ENCODE data around the gene PEMT.
A peak's percentile ranks its signal among the peaks of the same experiment; 100 is the strongest.

PEMT gene

GRCh38 chr17:17484451-17484899, 107.0 kb downstream of the PEMT start:
- Histone ChIP-seq H3K27me3 (no peaks in the 10 kb centered on the region), H3K4me2 (peak overlapping the region; percentile 82), H3K27ac (peak overlapping the region; percentile 44), H3K9me3 (peaks cover 4% of the 10 kb centered on the region; the same call in 1 of the 2 replicates), H3K9ac (peak overlapping the region; percentile 57; the same call in 1 of the 2 replicates), H4K20me1 (peaks cover 42% of the 10 kb centered on the region), H3K36me3 (peaks cover 68% of the 10 kb centered on the region), H3K4me3 (no peak overlapping the region), H3K4me1 (peaks cover 76% of the 10 kb centered on the region)
- no peak for TF ChIP-seq Cebpa-rat (IDR thresholded peaks at IDR 0.05)

DNA sequence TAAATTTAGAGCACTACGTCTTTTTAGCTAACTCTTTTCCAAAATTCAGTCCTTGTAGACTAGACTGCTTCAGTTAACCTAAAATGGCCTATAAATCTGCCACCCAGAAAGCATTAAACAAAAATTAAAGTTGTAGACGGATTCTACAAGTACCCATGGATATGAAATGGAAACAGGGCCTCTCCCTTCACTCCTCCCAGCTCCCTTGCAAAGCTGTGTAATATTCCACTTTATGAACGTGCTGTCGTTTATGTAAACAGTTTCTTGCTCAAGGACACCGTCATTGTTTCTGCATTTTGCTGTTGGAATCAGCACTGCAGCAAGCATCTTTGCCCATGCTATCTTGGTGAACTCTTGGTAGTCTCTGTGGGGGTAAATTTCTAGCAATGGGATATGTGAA, 109.6 kb downstream of the PEMT start:
- H3K27ac ChIP-seq, result no peak overlapping the region
- H3K4me1 ChIP-seq, result peaks cover 84% of the 10 kb centered on the region
- peaks cover 53% of the 10 kb centered on the region for H3K36me3 ChIP-seq
- no peaks in the 10 kb centered on the region for H3K27me3 ChIP-seq
- TF ChIP-seq Cebpa-rat (IDR thresholded peaks at IDR 0.05), result no peak
- peak overlapping the region; percentile 0; the same call in 1 of the 2 replicates for H3K4me2 ChIP-seq
- no peak overlapping the region for H3K9ac ChIP-seq
- H3K9me3 ChIP-seq, result peaks cover 4% of the 10 kb centered on the region; the same call in 1 of the 2 replicates
- H4K20me1 ChIP-seq, result peaks cover 42% of the 10 kb centered on the region
- no peak overlapping the region for H3K4me3 ChIP-seq

DNA sequence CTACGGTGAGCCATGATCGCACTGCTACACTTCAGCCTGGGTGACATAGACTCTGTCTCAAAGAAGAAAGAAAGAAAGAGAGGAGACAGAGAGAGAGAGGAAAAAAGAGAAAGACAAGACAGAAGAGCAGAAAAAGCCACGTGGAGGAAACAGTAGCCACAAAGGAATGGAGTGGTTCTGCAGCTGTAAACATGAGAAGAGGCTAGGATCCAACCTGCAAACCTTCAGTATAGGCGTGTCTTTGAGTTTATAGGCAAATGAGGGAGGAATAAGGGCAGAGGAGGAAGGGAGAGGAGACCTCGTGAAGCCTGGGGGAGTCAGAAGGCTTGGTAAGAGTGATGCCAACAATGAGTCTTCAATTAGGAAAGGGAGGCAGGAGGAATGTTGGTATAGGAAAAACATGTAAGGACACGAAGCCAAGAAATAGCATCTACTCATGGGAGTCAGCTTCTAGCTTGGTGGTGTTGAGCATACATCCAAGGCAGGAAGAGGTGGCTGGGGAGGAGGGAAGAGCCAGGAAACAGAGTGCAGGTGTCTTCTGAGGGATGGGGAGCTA, 110.8 kb downstream of the PEMT start:
- H4K20me1 ChIP-seq, result peaks cover 42% of the 10 kb centered on the region
- H3K9ac ChIP-seq, result peak overlapping the region; percentile 17; the same call in 1 of the 2 replicates

DNA sequence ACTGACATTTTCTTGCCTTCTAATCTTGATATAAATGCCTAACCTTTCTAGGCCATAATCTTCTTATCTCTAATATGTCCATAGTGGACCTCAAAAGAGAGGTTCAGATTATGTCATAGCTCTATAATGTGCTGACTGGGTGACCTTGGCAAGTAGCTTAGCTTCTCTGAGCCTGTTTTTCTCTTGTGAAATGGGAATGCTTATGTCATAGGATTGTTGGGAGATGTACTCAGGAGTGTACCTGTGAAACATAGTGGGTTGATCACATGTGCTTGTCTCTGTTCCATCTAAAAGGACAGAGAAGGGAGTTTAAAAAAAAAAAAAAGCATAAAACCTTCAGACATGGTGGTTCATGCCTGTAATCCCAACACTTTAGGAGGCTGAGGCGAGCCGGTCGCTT, 112.3 kb downstream of the PEMT start:
- peaks cover 27% of the 10 kb centered on the region for H3K36me3 ChIP-seq
- peaks cover 32% of the 10 kb centered on the region for H4K20me1 ChIP-seq
- H3K9ac ChIP-seq, result no peak overlapping the region
- TF ChIP-seq Cebpa-rat (IDR thresholded peaks at IDR 0.05), result no peak
- H3K9me3 ChIP-seq, result no peaks in the 10 kb centered on the region
- peaks cover 73% of the 10 kb centered on the region for H3K4me1 ChIP-seq
- no peaks in the 10 kb centered on the region for H3K27me3 ChIP-seq
- peak overlapping the region; percentile 98 for H3K4me2 ChIP-seq
- no peak overlapping the region for H3K27ac ChIP-seq
- H3K4me3 ChIP-seq, result no peak overlapping the region

More for the DNA sequence above, 110.8 kb downstream of the PEMT start:
- Histone ChIP-seq H3K4me3 (no peak overlapping the region), H3K36me3 (peaks cover 42% of the 10 kb centered on the region), H3K4me1 (peaks cover 88% of the 10 kb centered on the region), H3K4me2 (peak overlapping the region; percentile 98), H3K27ac (peak overlapping the region; percentile 49), H3K9me3 (peaks cover 3% of the 10 kb centered on the region; the same call in 1 of the 2 replicates), H3K27me3 (no peaks in the 10 kb centered on the region)
- no peak for TF ChIP-seq Cebpa-rat (IDR thresholded peaks at IDR 0.05)

DNA sequence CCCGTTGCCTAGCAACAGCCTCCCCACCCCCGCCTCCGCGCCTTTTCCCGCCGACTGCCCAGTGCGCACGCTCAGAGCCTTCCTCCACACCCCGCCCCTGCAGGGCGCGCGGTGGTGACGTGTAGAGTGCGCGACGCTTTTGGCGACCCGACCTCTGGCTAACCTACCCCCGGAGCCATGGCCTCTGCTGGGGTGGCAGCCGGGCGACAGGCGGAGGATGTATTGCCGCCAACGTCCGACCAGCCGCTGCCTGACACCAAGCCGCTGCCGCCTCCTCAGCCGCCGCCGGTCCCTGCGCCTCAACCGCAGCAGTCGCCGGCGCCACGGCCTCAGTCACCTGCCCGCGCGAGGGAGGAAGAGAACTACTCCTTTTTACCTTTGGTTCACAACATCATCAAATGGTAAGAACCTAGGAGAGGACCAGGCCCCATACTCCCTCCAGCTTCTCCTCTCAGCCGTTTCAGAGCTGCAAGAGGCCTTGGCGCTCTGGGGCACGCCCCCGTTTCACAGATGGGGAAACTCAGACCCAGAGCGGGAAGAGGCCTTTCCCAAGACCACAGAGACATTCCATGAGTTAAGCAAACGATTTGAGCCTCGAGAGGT, 114.5 kb downstream of the PEMT start, which contains the start of gene MED9:
Gene MED9, plus strand, starts transcription at position 136 of the 603 bp plus-strand sequence. Its CDS starts 42 bp downstream, at position 178.
- Histone ChIP-seq H3K4me2 (peak within 1 kb of the TSS; percentile 98), H3K27ac (peak within 1 kb of the TSS; percentile 86)

DNA sequence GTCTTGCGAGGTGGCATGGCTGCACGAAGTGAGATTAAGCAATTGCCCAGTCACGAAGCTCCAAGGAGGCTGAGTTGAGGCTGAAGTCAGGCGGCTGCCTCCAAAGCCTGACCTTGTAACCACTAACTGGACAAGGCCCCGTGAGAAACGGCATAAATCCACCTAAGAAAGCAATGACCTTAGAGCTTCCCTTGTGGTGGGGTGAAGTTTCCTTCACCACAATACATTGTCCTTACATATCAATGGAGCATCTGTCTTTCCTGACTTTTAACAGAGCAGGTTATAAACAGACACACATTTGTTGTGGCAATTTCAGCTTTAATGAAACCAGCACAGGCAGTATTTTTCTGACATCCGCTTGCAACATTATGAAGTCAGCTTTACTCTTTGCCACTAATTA, 117.2 kb downstream of the PEMT start:
- Histone ChIP-seq H3K36me3 (peaks cover 4% of the 10 kb centered on the region; the same call in 1 of the 2 replicates), H3K9me3 (no peaks in the 10 kb centered on the region), H3K4me3 (no peak overlapping the region), H3K27ac (no peak overlapping the region), H4K20me1 (no peaks in the 10 kb centered on the region), H3K9ac (no peak overlapping the region), H3K27me3 (no peaks in the 10 kb centered on the region), H3K4me2 (no peak overlapping the region), H3K4me1 (peaks cover 25% of the 10 kb centered on the region)
- TF ChIP-seq Cebpa-rat (IDR thresholded peaks at IDR 0.05), result no peak

More for the DNA sequence above, 114.5 kb downstream of the PEMT start, which contains the start of gene MED9:
- Histone ChIP-seq H3K27me3 (no peaks in the 10 kb centered on the region), H3K36me3 (peaks cover 19% of the 10 kb centered on the region), H4K20me1 (peaks cover 14% of the 10 kb centered on the region; the same call in 1 of the 2 replicates), H3K4me1 (peaks cover 51% of the 10 kb centered on the region), H3K4me3 (peak within 1 kb of the TSS; percentile 94), H3K9me3 (no peaks in the 10 kb centered on the region), H3K9ac (peak within 1 kb of the TSS; percentile 93)
- no peak for TF ChIP-seq Cebpa-rat (IDR thresholded peaks at IDR 0.05)

DNA sequence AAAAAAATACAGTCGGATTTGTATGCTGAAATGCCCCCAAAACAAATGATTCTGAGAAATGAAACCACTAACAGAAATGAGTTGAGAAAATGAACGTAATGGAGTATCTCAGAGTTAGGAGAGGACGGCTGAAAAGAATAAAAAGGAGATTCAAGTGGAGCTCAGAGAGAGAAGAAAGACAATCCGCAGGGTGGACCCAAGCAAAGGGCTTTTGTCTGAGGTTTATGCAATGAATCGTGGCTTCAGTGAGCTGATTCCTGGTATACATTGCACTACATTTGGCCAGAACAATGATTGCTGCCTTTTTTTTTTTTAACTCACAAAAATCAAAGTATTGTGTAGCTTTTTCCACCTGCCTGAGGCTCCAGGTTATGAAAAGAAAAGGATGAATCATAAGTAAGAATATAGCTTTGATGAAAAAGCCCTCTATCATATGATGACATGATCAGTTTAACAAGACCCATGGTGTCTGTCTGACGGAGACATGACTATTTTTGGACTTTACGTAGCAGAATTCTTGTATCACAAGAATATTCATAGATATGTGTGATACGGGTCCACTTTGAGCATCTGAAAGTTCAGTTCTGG, 119.1 kb downstream of the PEMT start:
- Histone ChIP-seq H3K4me3 (no peak overlapping the region), H3K9me3 (no peaks in the 10 kb centered on the region), H3K27ac (no peak overlapping the region), H3K27me3 (no peaks in the 10 kb centered on the region), H3K4me2 (no peak overlapping the region), H3K4me1 (peaks cover 6% of the 10 kb centered on the region), H4K20me1 (no peaks in the 10 kb centered on the region), H3K9ac (no peak overlapping the region), H3K36me3 (no peaks in the 10 kb centered on the region)
- no peak for TF ChIP-seq Cebpa-rat (IDR thresholded peaks at IDR 0.05)

DNA sequence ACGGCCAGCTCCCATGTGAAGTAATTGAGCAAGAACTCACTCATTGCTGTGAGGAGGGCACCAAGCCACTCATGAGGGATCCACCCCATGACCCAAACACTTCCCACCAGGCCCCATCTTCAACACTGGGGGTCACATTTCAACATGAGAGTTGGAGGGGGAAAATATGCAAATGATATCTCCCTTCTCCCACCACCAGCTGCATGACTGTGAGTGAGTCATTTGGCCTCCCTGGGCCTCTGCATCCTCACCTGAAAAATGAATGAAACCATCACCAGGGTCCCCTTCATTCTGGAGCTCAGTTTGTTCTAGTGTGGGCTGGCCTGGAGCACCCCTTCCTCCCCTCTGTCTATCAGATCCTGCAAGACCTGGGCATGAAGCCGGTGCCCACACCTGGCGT, 121.5 kb downstream of the PEMT start:
- Histone ChIP-seq H4K20me1 (no peaks in the 10 kb centered on the region), H3K36me3 (no peaks in the 10 kb centered on the region), H3K27me3 (no peaks in the 10 kb centered on the region), H3K27ac (no peak overlapping the region), H3K9me3 (no peaks in the 10 kb centered on the region), H3K9ac (no peak overlapping the region), H3K4me2 (no peak overlapping the region), H3K4me3 (no peak overlapping the region), H3K4me1 (no peaks in the 10 kb centered on the region)
- TF ChIP-seq Cebpa-rat (IDR thresholded peaks at IDR 0.05), result no peak

- no peak overlapping the region for H3K4me2 ChIP-seq
- no peak overlapping the region for H3K27ac ChIP-seq
- no peaks in the 10 kb centered on the region for H3K36me3 ChIP-seq
- no peaks in the 10 kb centered on the region for H4K20me1 ChIP-seq
- no peaks in the 10 kb centered on the region for H3K27me3 ChIP-seq
- TF ChIP-seq Cebpa-rat (IDR thresholded peaks at IDR 0.05), result no peak
- H3K9ac ChIP-seq, result no peak overlapping the region
- no peaks in the 10 kb centered on the region for H3K9me3 ChIP-seq
- no peak overlapping the region for H3K4me3 ChIP-seq
- no peaks in the 10 kb centered on the region for H3K4me1 ChIP-seq
These were observed 122.2 kb downstream of the PEMT start for GRCh38 chr17:17469358-17469757.

All from BLaER1 (cell line).